Stimulated activated CD8-positive, alpha-beta memory T cell treated with anti-CD3 and anti-CD28 coated beads, Interleukin-7, amount 100 ng/mL, for 24 hours (primary cell): ENCODE measurements around the gene NDST1.
A peak's percentile ranks its signal among the peaks of the same experiment; 100 is the strongest.

ENCODE experiments used
- DNase-seq: peaks from one replicate; pipeline ENCODE4 v3.0.0-alpha.2; 2020; ENCODE audit warnings: low read depth

NDST1 gene

DNA sequence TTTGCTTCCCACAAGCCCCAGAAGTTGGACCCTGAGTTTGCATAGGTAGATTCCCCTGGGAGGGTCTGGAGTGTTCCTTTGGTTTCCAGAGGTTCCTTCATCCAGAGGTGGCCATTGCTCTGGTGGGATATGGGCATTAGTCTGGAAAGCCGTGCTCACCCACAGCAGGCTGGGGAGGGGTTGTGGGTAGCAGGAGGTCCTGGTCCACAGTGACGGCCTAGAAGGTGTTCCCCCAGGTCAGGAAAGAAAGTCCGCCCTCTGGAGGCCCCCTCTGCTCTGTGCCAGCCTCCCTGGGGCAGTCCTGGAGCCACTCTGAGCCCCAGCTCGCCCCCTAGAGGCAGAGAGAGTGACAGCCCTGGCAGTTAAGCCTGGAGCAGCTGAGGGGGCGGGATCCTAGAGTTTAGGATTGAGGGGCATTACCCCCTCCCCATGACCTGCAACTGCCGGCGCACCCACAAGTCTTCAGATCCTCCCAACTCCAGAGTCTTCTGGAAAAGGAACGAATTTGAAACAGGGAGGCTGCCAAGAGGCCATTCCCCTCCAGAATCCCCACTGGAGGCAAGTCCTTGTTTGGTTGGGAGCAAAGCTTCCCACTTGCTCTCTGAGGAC, 36.8 kb downstream of the NDST1 start:
- DNase-seq, result peak; percentile 30

DNA sequence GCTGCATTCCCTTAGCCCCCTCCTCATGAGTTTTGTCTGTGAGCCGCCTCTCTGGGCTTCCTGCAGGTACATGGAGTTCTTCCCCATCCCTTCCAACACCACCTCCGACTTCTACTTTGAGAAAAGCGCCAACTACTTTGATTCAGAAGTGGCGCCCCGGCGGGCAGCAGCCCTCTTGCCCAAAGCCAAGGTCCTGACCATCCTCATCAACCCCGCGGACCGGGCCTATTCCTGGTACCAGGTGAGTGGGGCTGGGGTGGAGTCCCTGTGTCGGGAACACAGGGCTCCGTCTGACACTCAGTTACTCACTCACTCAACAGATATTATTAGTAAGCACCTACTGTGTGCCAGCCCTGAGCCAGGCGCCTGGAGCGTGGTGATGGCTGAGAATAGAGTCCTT, 37.3 kb downstream of the NDST1 start:
- DNase-seq, result no peak

DNA sequence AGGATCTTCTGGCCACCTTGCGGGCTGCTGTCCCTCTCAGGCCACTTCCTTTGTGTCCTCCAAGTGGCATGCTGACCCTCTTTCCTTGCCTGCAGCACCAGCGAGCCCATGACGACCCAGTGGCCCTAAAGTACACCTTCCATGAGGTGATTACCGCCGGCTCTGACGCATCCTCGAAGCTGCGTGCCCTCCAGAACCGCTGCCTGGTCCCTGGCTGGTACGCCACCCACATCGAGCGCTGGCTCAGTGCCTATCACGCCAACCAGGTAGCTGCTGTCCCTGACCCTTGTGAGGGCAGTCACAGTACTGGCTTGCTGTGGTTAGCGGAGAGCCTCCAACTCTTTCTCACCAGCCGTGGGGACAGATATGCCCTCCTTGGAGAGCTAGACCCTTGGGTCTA, 40.2 kb downstream of the NDST1 start:
- no peak for DNase-seq

DNA sequence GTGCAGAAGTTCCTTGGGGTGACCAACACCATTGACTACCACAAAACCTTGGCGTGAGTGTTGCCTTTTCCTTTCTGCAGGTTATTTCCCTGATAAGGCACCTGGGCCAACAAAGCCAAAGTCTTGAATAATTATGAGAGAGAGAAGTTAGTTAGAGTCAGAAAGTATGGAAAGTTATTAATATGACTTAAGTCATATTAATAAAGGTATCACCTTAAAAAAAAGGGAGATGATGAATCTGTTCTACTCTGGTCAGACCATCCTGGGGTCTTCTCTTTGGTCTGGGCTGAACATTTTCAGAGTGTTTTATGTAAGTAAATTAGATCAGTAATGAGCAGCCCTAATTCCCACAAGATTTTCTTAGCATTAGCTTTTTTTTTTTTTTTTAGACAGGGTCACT, 41.8 kb downstream of the NDST1 start:
- DNase-seq, result no peak

DNA sequence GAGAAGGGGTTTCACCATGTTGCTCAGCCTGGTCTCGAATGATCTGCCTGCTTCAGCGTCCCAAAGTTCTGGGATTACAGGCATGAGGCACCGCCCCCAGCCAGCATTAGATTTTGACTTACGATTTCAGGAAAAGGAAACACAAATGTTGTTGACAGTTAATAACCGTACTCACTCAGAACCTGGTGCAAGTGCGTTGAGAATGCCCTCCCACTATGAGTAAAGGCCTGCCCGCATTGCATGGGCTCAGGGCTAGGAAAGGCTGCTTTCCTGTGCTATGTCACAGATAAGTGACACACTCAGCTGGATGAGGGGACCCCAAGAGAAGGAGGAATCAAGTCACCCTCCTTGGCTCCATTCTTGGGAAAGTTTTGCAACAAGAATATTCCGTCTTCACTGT, 42.4 kb downstream of the NDST1 start:
- DNase-seq, result no peak

DNA sequence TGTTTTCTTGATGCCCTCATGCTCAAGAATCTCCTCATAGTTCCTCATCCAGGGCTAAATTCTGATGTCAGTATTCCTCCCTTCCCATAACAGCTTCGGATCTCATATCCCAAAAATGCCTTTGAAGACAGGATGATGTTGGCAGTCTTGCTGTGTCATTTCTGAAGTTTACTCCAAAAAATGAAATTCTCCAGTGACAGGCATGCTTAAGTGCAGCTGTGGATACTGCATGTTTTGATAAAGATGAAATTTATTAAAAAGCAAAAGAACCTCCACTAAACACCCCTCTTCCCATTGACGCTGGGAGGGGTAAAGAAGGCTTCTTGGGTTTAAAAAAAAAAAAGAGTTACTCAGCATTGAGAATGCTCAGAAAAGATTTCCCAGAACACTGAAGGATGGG, 43.1 kb downstream of the NDST1 start:
- no peak for DNase-seq

DNA sequence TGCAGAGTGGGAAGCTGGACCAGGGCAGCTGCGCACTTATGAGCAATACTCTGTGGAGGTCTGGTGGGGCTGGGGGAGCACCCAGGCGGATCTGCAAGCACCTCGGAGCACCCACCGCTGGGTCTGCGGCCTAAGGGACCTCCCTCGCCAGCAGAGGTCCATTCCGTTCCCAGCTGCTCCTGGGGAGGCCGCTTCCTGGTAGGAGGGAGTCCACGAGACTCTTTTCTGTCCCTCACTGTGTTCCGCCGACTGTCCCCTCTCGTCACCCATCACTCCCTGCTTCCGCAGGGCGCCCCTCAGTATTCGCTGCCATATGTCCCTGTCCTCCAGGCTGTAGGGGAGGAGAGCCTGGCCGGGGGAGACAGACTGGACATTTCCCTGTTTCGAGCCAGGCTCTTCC, 45.5 kb downstream of the NDST1 start:
- no peak for DNase-seq

DNA sequence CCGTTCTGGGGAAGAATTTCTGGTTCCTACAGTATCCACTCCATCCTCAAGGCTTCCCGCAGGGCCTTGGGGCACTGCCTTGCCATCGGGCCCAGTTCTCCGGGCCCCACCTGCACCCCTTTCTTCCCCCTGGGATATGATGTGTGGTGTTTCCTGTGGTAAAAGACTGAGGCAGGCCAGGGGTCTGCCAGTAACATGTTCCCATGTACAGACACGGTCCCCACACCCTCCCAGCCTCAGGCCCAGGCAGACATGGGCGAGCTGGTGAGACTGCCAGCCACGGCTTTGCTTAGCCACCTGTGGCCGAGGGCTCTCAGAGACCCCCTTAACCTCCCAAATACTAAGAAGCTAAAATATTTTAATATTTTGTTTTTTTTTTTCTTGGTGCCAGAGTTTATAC, 46.0 kb downstream of the NDST1 start:
- no peak for DNase-seq

DNA sequence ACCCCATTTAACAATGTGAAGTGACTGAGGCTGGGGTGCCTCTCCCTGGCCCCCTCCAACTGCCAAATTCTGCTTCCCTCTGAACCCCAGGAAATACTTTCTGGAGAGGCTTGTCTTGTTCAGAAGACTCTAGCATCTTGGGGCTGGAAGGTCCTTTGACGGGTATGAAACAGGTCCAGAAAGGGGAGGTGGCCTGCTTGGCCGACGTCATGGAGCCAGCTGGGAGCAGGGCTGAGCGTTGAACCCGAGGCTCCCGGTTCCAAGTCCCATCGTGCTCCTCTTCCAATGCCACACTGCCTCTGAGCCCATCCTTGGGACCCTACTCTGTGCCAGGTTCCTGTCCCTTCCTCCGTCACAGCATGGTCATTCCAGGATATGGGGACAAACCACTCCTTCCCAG, 46.9 kb downstream of the NDST1 start:
- no peak for DNase-seq

DNA sequence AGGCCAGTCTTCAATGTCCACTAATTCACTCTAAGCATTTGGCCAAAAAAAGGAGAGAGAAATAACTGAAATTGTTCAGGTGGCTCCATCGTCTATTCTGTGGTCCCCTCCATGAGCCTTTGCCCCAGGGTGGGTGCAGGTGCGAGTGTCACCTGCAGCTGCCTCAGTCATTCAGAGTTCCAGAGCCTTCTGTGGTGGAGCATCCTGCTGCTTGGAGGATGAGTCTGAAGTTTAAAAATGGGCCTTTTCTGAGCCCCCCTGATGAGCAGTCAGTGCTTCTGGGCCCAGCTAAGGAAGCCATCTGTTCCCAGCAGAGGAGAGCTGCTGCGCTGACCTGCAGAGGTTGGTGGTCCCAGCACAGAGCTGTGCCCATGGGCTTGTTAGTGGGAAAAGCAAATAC, 48.2 kb downstream of the NDST1 start:
- no peak for DNase-seq

DNA sequence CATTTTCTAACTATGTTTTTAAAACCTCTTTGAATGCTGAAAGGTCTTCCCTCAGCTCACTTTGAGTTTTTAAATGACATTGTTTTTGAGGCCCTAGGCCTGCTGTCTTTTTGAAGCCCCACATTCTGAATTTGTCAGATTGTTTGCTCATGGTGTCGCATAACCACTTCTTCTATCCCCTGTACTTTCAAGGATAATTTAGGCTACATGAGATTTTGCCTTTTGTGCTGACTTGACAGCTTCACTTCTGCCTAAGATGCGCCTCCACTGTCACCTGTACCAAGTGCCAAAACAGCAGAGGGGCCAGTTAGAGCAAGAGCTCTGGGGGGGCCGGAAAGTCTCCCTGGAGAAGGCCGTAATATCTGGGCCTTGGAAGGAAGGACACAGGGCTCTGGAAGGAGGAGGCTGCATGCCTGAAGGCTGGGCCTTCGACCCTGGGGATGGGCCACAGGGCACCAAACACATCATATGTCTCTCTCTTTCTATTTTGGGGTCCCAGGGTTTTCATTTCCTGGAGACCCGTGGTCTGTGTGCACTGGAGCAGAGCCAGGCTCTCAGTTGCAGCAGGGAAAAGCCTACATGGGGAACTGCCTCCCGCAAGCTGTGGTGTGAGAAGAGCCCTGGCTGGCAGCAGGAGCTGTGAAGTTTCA, 49.1 kb downstream of the NDST1 start:
- no peak for DNase-seq

DNA sequence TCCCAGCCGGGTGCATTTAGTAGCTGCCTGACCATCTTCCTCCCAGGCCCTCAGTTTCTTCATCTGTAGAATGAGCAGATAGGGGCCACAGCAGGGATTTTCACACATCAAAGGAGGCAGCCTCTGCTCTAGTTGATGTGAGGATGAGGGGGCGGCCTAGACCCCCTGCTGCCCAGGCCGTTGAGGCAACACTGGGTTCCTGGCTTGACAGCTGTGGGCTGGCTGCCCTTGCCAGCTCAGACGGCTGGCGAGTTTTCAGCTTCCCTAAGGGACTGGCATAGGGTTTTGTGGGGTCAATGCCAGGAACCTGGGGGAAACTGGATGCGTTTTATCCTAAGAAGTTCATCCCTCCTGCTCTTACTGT, 49.6 kb downstream of the NDST1 start:
- no peak for DNase-seq

DNA sequence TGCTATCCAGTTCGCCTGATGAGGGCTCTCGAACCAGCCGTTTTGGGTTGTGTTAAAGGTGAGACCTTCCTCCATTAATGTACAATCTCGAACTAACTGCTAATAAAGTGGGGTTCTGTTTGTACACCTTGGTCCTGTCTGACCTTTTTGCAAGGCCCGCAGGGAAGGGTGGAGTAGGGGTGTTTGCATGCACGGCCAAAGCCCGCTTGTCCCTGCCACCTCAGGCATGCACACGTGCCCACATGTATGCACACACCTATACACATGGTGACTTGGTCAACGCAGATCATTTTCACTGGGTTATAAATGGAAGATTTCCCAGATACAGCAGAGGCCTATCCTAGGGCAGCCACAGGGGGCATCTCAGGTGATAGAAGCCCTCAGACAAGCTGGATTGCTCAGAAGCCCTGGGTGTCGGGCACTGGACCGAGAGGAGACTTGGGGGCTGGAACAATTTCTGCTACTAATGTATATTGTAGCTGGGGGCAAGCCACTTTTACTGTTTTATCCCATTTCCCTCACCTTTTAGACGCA, 50.2 kb downstream of the NDST1 start:
- DNase-seq, result no peak

DNA sequence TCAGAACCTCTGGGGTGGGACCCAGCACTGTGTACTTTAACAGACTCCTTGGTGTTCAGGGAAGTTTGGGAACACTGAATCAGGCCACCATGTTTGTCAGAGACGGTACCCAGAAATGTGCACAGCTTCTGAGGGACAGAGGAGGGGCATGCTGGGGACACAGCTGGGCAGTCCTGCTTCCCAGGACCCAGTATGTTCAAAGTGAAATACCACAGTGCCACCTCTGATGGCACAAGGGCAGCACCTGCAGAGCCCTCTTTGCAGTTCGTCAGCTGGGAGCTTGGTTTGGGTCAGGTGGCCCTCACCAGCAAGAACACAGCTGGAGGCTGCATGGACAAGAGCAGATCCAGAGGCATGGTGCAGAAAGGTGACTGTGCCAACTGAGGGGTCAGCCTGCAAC, 51.2 kb downstream of the NDST1 start:
- no peak for DNase-seq

DNA sequence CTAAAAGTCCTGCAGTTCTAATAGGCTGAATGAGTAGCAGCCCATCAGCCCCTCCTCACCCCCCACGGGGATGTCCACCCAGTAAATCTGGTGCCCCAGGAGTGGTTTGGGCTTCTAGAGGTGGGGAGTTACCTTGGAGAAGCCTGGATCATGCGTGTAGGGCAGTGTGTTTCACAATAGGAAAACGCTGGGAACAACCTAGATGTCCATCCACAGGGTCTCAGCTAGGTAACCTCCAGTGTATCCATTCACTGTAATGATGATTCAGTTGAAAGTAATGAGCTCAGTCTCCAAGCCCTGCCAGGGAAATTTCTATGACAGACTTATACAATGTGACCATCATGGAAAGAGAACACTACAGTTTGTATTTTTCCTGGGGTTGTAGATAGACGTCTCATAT, 51.8 kb downstream of the NDST1 start:
- no peak for DNase-seq

DNA sequence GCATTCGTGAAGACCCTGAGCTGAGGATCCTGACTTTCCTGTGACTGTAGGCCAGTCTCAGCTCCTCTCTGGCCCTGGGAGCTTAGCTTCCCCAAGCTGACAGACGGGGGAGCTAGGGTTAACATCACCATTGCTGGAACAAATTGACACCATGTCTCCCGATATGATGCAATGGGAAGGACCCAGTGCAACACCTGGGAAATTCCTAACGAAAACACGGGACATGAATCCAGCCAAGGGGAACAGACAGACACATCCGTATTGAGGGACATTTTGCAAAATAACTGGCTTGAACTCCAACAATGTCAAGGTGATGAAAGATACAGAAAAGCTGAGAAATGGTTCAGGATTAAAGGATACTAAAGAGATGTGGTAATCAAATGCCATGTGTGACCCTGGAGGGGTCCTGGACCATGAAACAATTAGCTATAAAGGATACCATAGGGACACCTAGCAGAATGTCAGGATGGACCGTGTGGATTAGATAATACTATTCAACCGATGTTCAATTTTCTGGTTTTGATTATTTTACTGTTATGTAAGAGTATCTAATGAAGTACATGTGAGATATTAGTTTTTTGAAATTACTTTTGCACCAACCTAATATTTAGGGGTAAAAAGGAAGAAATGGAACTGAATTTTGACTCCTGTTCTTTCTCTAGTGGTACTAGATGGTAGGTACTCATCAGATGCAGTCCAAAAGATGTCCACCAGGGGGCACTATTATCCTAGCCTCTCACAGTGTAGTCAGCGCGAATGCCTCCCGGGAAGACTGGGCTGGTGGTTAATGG, 52.7 kb downstream of the NDST1 start:
- peak; percentile 78 for DNase-seq

DNA sequence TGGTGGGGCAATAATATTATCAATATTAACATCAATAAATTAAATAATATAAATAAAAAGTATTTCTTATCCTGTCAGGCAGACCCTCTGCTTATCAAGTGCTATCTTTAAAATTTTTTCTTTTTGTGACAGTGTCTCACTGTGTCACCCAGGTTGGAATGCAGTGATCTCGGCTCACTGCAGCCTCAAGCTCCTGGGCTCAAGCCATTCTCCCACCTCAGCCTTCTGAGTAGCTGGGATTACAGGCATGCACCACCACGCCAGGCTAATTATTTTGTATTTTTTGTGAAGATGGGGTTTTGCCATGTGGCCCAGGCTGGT, 53.2 kb downstream of the NDST1 start:
- no peak for DNase-seq

DNA sequence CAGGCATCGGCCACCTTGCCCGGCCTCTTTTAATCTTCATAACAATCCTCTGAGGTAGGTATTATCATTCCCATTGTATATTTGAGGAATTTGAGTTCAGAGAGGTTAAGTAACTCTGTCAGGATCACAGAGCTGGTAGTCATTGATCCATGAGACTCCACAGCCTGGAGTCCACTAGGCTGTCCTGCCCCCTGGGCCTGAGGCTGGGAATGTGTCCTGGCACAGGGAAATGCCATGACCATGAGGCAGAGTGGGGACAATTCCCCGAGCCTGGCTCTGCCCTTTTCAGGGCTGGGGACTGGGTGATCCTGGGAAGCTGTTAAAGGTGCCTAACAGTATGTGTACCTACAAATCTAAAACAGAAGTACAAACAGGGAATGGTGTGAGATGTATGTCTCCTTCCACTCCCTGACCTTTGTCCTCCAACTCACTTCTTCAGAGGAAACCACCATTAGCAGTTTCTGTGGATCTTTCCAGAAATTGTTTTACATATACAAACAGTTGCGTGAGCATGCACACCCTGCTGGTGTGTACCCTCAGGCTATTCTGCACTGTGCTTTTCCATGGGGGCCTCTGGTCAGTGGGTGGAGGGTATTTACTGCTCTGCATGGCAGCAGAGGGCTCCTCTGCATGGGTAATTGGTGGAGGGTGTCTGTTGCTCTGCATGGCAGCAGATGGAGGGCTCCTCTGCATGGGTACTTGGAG, 53.8 kb downstream of the NDST1 start:
- DNase-seq, result no peak

DNA sequence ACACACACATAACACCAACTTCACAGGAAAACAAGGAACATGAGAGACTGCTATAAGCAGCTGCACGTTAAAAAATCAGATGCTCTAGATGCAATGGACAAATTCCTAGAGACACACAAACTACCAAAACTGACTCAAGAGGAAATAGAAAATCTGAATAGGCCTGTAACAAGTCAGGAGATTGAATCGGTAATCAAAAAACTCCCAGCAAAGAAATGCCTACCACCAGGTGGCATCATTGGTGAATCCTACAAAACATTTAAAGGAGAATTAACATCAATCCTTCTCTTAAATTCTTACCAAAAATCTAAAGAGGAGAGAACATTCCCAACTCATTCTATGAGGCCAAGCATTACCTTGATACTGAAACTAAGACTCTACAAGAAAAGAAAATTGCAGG, 54.9 kb downstream of the NDST1 start:
- DNase-seq, result no peak

DNA sequence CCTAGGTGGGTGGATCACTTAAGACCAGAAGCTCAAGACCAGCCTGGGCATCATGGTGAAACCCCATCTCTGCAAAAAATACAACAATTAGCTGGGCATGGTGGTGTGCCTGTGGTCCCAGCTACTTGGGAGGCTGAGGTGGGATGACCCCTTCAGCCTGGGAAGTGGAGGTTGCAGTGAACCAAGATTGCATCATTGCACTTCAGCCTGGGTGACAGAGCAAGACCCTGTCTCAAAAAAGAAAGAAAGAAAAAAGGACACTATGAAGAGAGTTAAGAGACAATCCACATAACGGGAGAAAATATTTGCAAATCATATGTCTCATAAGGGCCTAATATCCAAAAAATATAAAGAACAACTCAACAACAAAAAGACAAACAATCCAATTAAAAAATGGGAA, 57.9 kb downstream of the NDST1 start:
- DNase-seq, result no peak

DNA sequence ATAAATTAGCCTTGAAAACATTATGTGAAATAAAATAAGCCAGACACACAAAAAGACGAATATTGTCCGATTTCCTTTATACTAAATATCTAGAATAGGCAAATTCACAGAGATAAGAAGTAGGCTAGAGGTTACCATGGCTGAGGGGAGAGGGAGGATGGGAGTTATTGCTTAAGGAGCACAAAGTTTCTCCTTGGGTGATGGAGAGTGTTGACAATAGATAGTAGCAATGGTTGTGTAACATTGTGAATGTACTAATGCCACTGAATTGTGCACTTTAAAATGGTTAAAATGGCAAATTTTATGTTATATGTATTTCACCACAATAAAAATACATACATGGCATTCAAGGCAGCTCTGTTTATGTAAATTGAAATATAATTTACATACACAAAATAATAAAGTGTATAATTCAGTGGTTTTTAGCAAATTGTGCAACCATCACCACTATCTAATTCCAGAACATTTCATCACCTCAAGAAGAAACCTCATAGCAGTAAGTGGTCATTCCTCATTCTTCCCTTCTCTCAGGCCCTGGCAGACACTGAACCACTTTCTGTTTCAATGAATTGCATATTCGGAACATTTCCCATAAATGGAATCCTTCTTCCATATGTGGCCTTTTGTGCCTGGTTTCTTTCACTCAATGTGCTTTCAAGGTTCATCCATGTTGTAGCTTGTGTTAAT, 59.2 kb downstream of the NDST1 start:
- DNase-seq, result no peak

DNA sequence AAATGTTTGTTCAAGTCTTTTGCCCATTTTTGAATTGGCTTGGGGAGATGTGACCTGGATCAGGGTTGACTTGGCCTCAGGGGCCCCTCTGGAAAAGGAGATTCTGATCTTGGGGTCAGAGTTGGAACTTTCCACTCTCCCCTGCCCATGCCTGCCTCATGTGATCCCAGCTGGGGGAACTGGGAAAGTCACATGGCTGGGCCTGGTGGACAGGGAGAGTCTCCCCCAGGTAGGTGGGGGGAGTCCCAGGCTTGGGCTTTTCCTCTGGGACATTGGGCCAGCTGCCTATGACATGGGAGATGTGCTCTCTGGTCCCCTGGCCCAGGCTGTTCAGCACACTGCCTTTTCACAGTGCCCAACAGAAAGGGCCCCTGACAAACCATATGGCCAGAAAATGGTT, 60.7 kb downstream of the NDST1 start:
- DNase-seq, result no peak
